Nephron progenitor cell (in vitro differentiated cells): ENCODE measurements around the gene C1QTNF8.

ENCODE experiments used
- DNase-seq: peaks from one replicate; pipeline ENCODE4 v3.0.0; 2021
- H3K27ac Mint-ChIP-seq: 2 replicates; pipeline ENCODE4 v1.8.0; 2021; ENCODE audit warnings: mild to moderate bottlenecking, moderate library complexity, mixed read lengths
- H3K27me3 Mint-ChIP-seq: 2 replicates; pipeline ENCODE4 v1.8.0; 2021; ENCODE audit warnings: mild to moderate bottlenecking, low read depth, mixed read lengths; ENCODE audit not compliant: poor library complexity
- H3K36me3 Mint-ChIP-seq: 2 replicates; pipeline ENCODE4 v1.8.0; 2021; ENCODE audit warnings: low read depth, mixed read lengths
- H3K4me1 Mint-ChIP-seq: 2 replicates; pipeline ENCODE4 v1.8.0; 2021; ENCODE audit warnings: mixed read lengths
- H3K4me3 Mint-ChIP-seq: 2 replicates; pipeline ENCODE4 v1.8.0; 2021; ENCODE audit warnings: mild to moderate bottlenecking, moderate library complexity, mixed read lengths
- H3K9me3 Mint-ChIP-seq: 2 replicates; pipeline ENCODE4 v1.8.0; 2021; ENCODE audit warnings: mild to moderate bottlenecking, moderate library complexity, mixed read lengths
- CTCF ChIP-seq: fragments of 200-600 bp; sonication (generic); IDR thresholded peaks from 2 replicates; pipeline ENCODE4 v1.5.0; 2021; ENCODE audit warnings: antibody characterized with exemption

Gene C1QTNF8

GRCh38 chr16:1097800-1098199 lies 1.8 kb upstream of the C1QTNF8 start:
- no peak for TF ChIP-seq CTCF
- Mint-ChIP-seq H3K4me3 (no peak overlapping the region), H3K27ac (no peak overlapping the region), H3K4me1 (peaks cover 5% of the 10 kb centered on the region), H3K36me3 (no peaks in the 10 kb centered on the region), H3K27me3 (no peaks in the 10 kb centered on the region), H3K9me3 (no peaks in the 10 kb centered on the region)
- DNase-seq, result no peak

- TF ChIP-seq CTCF, result no peak
- no peaks in the 10 kb centered on the region for H3K36me3 Mint-ChIP-seq
- H3K4me1 Mint-ChIP-seq, result peaks cover 7% of the 10 kb centered on the region
- H3K27me3 Mint-ChIP-seq, result no peaks in the 10 kb centered on the region
- DNase-seq, result no peak
- no peaks in the 10 kb centered on the region for H3K9me3 Mint-ChIP-seq
- H3K4me3 Mint-ChIP-seq, result no peak overlapping the region
- H3K27ac Mint-ChIP-seq, result no peak overlapping the region
Measured at GRCh38 chr16:1097156-1097555, 1.1 kb upstream of the C1QTNF8 start.

GRCh38 chr16:1095450-1096168 lies 435 bp downstream of the C1QTNF8 start:
- no peak overlapping the region for H3K27ac Mint-ChIP-seq
- H3K9me3 Mint-ChIP-seq, result no peaks in the 10 kb centered on the region
- no peak for DNase-seq
- H3K36me3 Mint-ChIP-seq, result no peaks in the 10 kb centered on the region
- no peak overlapping the region for H3K4me3 Mint-ChIP-seq
- H3K27me3 Mint-ChIP-seq, result no peaks in the 10 kb centered on the region
- H3K4me1 Mint-ChIP-seq, result peaks cover 20% of the 10 kb centered on the region
- no peak for TF ChIP-seq CTCF

GRCh38 chr16:1094601-1095449 lies 1.2 kb downstream of the C1QTNF8 start:
- TF ChIP-seq CTCF, result no peak
- Mint-ChIP-seq H3K9me3 (no peaks in the 10 kb centered on the region), H3K4me1 (peaks cover 24% of the 10 kb centered on the region), H3K36me3 (no peaks in the 10 kb centered on the region), H3K4me3 (no peak overlapping the region), H3K27ac (no peak overlapping the region), H3K27me3 (no peaks in the 10 kb centered on the region)
- no peak for DNase-seq

- TF ChIP-seq CTCF, result no peak
- no peak overlapping the region for H3K27ac Mint-ChIP-seq
- no peak for DNase-seq
- H3K4me3 Mint-ChIP-seq, result no peak overlapping the region
- no peaks in the 10 kb centered on the region for H3K36me3 Mint-ChIP-seq
- no peaks in the 10 kb centered on the region for H3K9me3 Mint-ChIP-seq
- H3K27me3 Mint-ChIP-seq, result no peaks in the 10 kb centered on the region
- H3K4me1 Mint-ChIP-seq, result peaks cover 21% of the 10 kb centered on the region
Measured at GRCh38 chr16:1094124-1094479, 1.9 kb downstream of the C1QTNF8 start.
